Germinal center (tissue), 1 donor: ENCODE results near the gene FBF1.
A peak's percentile ranks its signal among the peaks of the same experiment; 100 is the strongest.
"Not testable (repeated sequence)": the region's sequence is repeated elsewhere in the genome, so short reads cannot be mapped to it uniquely, and the experiment has no call there.

Source experiments
- DNase-seq: peaks from one replicate; pipeline ENCODE4 v3.0.0; 2012; ENCODE audit warnings: mixed read lengths, low spot score

The FBF1 gene, protein sequence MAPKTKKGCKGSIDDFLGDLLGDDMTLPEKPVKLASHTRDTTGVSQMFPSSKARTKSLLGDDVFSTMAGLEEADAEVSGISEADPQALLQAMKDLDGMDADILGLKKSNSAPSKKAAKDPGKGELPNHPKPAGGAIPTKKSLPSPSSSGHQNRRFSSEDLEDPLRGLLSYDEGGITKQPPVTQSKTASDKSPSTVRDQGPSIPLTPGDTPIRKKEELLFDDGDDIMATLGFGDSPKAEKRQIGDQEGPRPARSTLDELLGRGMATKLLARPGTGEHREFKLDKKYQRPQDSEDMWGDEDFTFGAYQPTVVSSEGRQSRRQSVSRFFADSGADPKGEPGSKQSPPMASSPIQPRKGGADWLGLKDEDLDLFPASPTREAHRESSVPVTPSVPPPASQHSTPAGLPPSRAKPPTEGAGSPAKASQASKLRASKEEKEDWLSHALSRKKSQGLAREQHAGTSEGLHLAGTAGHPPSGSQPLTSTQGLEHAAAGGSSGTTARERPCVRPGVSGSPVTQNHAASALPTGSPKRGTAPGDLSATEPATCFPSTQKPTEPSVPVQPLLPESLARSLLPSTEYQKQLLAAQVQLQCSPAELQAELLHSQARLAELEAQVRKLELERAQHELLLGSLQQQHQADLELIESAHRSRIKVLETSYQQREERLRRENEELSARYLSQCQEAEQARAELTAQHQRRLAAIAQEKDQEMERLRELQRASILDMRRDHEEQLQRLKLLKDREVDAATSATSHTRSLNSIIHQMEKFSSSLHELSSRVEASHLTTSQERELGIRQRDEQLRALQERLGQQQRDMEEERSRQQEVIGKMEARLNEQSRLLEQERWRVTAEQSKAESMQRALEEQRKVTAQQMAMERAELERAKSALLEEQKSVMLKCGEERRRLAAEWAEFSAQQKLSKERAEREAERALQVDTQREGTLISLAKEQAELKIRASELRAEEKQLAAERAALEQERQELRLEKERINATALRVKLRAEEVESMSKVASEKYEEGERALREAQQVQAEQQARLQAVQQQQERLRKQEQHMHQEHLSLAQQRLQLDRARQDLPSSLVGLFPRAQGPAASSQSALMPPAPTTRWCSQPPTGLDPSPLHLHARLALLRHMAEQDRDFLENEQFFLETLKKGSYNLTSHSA

DNA sequence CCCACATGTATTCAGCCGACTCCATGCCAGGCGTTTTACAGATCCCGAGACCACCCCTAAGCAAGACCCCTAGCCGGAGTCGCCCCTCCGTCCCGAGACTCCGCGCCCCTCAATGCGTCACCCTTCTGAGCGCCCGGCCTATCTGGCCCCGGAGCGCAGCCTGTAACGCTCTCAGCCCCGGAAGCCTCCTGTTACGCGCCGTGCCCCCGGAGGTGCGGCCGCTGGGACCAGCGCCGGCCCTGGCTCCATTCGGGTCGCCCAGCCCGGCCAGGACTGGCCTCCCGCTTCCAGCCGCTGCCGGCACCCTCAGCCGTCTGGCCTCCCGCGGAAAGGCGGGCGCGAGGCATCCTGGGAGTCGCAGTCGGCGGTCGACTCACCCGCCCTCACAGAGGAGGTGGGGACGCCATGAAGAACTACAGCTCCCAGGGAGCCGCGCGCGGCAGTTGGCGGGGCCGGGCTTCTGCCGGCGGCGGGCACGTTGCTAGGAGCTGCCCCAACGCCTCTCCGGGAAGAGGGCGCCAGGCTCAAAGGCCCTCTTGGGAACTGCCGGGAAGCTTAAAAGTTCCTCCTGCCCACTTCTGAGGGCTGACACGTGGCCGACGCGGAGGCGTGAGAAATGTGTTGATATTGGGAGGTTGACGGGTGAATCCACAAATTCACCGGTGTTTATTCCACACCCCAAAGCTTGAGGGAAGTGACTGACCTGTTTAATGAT lies at the start of gene FBF1:
Gene FBF1 (minus strand): TSS at position 316 of the 715 bp plus-strand sequence. CDS start 2,893 bp downstream, outside the sequence.
- DNase-seq: peak; percentile 96

DNA sequence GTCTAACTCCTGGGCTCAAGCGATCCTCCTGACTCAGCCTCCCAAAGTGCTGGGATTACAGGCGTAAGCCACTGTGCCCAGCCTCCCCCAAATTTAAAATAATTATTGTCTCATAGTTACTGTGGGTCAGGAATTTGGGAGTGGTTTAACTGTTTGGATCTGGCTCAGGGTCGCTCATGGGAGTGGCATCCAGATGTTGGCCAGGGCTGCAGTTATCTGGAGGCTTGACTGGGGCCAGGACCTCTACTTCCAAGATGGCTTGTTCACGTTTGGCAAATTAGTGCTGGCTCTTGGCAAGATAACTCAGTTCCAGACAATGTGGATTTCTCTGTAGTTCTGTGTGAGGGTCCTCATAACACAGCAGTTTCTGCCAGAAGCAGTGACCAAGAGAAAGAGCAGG lies 46.2 kb upstream of the FBF1 start:
- DNase-seq: no peak

DNA sequence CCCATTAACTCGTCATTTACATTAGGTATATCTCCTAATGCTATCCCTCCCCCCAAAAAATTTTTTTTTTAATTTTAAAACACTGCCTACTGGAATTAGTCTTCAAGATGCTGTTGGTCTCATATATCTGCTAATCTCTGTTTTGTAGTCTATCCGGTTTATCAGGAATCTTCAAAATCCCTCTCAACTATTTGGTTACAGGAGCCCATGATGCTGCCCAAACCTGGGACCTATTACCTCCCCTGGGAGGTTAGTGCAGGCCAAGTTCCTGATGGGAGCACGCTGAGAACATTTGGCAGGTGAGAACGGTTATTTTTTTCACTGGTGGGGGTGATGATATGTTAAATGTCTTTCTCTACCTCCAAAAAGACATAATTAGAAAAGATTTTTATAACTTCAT lies 45.1 kb upstream of the FBF1 start:
- no peak for DNase-seq

DNA sequence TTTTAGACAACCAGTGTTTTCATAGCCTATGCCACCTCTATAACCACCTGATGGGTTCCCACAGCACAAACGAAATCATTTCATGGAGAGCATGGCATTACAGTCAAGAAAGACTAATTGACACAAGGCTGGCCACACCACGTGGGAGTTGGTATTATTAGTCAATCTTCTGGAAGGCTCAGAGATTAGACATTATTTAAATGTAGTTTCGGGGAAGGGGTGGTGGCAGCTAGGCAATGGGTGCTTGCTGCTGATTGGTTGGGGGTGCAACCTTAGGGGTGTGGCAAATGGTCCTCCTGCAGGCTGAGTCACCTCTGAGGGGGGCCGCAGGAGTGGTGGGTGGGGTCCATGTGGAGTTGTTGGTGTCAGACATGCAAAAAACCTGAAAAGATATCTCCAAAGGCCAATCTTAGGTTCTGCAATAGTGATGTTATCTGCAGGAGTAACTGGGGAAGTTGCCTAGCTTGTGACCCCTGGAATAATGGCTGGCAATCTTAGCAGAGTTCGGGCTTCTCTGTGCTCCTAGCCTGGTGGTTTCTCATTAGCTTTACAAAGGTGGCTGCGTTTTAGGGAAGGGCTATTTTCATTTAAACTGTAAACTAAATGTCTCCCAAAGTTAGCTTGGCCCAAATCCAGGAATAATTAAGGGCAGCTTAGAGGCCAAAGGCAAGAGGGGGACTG lies 42.8 kb upstream of the FBF1 start:
- no peak for DNase-seq

DNA sequence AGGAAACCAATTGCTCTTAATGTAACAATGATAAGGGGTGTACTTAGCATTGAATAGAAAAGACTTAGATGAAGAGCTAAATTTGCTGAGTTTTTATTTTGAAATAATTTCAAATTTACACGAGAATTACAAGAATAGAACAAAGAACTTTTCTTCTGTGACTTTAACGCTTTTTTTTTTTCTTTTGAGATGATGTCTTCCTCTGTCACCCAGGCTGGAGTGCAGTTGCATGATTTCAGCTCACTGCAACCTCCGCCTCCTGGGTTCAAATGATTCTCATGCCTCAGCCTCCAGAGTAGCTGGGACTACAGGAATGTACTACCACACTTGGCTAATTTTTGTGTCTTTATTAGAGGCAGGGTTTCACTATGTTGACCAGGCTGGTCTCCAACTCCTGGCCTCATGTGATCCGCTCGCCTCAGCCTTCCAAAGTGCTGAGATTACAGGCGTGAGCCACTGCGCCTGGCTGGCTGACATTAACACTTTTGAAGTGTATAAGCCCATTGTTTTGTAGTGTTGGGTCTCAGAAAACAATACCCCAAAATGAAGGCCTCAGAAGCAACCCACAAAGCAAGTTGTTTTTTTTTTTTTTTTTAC lies 40.3 kb upstream of the FBF1 start:
- DNase-seq: no peak

DNA sequence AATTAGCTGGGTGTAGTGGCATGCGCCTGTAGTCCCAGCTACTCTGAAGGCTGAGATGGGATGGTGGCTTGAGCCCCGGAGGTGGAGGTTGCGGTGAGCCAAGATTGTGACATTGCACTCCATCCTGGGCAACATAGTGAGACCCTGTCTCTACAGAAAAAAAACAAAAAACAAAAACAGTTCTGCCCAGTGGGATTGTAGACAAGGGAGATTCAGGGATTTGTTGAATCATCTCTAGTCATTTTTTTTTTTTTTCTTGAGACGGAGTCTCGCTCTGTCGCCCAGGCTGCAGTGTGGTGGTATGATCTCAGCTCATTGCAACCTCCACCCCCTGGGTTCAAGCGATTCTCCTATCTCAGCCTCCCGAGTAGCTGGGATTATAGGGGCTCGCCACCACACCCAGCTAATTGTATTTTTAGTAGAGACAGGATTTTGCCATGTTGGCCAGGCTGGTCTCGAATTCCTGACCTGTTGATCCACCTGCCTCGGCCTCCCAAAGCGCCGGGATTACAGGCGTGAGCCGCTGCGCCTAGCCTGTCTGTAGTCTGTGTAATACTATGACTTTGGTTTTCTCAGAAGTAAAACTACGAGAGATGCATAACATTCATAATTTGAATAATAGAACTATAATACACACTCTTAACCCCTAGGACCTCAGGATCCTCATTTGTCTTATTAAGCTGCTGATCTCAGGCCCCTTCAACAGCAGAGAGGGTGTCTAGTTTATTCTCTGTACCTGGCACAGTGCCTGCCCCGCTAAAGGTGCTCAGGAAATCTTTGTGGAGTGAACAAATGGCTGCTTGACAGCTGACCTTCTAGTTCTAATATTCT lies 39.6 kb upstream of the FBF1 start:
- DNase-seq: no peak

DNA sequence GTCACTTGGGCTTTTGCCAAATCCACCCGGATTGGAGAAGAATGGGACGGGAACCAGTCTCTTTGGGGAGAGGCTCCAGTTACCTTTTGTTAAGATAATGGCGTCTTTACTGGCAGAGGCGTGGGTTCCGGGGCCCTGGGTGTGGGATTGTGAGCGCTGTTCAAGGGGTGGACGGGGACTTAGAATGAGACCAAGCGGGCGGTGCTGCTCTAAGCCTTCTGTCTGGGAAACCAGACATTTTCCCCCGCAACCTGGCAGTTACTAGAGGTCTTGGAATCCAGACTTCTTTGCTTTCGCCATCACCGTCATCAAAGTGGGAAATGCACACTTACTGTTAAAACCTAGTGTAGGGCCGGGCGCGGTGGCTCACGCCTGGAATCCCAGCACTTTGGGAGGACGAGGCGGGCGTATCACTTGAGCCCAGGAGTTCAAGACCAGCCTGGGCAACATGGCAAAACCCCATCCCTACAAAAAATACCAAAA lies 38.9 kb upstream of the FBF1 start:
- DNase-seq: no peak

DNA sequence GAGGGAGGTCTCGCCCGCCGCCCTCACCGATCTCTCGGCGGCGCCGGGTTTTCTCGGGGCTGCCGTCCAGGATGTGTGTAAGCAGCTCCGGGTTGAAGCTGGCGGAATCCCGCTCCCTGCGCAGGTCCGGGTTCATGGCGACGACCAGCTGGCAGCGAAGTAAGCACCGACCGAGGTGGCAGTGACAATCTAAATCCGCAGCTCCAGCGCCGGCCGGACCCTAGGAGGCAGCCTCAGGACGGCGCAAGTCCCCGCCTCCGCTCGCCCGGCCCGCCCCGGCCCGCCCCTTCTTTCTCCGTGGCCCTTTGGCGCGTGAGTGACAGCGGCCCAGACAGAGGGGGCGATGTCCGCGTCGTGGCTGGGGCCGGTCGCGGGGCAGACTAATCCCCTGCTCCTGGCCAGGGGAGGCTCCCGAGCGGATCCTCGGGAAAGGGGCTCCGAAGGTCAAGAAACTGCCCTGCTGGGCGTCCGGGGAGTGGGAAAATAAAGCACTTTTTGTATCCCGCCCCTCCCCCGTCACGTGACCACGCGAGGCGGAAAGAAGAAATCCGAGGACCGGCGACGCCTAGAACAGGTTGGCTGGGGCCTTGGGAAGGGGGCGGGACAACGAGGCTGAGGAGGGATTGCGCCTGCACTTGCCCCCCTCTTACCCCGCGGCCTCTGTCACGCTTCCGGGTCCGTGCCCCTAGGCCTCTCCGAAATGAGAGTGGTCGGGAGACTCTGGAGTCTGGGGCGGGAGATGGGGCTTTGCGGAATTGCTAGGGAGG lies 38.3 kb upstream of the FBF1 start, which contains the start of the genes ACOX1 and TEN1:
Gene ACOX1 (minus strand): TSS at position 229 of the 767 bp plus-strand sequence. CDS start 93 bp downstream, at position 136.
Gene TEN1 (plus strand): TSS at position 303 of the 767 bp plus-strand sequence. CDS start 6,953 bp downstream, outside the sequence.
- peak; percentile 93 for DNase-seq

DNA sequence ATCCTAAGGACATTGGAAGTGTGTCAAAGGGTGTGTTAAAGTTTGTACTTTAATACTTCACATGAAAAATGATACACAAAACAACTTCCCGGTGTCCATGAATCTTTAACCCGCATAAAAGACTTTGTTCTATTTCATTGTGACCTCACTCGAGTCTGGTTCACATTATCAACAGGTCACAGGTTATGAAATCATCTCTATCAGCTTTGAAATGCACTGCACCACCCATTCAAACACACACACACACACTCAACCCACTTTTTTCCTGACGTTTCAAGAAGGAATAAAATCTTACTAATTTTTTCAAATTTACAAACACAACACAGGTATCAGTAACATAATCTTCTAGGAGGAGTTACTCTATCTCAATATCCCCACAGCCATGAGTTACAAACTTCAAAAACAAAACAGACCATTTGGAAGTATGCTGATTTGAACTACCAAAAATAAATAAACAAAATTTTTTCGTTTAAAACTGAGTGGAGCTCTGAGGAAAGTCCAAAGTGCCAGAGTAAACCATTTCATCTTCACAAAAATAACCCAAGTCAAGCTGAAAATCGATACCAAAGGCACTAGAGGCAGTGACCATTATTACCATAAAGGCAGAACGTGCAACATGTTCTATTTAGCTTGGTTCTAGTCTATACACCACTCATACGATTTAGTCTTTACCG lies 35.5 kb upstream of the FBF1 start:
- DNase-seq: no peak

DNA sequence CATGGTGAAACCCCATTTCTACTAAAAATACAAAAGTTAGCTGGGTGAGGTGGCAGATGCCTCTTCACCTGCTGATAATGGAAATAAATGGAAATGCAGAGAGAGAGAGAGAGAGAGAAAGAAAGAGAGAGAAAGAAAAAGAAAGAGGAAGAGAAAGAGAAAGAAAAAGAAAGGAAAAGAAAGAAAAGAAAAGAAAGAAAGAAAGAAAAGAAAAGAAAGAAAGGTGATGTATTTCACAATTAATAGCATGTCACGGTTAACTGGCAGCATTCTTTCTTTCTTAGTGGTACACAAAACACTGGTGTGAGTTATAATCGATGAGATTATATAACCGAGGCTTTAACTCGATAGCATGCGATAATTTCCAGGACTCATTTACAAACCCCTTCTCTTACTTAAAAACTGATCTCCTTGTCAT lies 34.9 kb upstream of the FBF1 start:
- DNase-seq: no peak

DNA sequence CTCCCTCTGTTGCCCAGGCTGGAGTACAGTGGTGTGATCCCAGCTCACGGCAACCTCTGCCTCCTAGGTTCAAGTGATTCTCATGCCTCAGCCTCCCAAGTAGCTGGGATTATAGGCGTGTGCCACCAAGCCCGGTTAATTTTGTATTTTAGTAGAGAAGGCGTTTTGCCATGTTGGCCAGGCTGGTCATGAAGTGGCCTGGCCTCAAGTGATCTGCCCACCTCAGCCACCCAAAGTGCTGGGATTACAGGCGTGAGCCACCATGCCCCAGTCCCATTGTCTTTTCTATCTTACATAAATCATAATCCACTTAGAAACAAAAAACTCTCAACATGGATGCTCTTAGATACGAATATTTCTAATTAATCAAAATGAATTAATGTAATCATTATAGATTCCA lies 34.3 kb upstream of the FBF1 start:
- not testable (repeated sequence) for DNase-seq

DNA sequence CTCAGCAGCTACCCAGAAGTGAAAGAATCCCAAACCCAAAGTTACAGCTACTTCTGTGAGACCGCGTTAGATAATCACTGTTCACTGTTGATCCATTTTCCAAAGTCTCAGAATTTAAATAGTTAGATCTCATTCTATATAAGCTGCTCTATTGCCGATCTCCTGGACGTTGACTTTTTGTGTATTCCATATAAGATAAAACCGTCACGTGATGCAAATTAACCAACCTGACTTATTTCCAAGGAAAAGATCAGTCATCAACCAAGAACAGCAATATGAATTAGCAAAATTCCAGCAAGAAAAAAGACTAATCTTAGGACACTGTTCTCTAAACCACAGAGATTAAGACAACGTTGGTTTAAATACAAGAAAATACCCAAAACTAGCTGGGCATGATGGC lies 29.8 kb upstream of the FBF1 start:
- DNase-seq: no peak

DNA sequence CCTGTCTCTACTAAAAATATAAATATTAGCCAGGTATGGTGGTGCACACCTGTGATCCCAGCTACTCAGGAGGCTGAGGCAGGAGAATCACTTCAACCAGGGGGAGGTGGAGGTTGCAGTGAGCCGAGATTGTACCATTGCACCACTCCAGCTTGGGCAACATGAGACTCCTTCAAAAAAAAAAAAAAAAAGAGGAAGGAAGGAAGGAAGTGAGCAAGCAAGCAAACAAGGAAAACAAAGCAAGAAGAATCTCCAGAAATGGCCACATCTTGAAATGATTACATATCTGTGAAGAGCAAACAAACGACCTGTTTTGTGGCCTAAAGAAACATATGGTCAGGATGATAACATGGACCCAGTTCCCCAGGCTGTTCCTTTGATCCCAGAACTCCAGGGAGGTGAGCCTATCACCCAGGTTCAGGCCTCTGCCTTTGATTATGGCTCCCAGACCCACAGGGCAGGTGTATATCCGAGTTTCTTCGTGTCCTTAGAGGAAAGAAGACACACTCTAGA lies 29.2 kb upstream of the FBF1 start:
- DNase-seq: no peak

DNA sequence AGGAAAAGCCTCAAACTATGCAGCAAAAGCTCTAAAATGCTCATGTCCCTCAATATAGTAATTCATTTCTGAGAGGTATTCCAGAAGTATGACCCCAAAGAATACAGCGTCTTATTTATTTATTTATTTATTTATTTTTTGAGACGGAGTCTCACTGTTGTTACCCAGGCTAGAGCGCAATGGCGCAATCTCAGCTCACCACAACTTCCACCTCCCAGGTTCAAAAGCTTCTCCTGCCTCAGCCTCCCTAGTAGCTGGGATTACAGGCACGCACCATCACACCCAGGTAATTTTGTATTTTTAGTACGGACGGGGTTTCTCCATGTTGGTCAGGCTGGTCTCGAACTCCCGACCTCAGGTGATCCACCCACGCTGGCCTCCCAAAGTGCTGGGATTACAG lies 28.2 kb upstream of the FBF1 start:
- DNase-seq: not testable (repeated sequence)

DNA sequence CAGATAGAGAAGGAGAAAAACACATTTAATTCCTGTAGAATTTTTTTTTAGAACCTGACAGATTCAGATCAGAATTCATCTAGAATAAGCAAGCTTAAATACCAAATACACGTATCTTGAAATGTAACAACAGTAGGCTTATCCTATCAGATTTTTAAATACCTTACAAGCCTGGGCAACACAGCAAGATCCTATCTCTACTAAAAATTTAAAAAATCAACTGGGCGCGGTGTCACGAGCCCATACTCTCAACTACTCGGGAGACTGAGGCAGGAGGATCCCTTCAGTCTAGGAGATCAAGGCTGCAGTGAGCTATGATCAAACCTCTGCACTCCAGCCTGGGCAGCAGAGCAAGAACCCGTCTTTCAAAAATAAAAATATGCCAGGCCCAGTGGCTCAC lies 24.6 kb upstream of the FBF1 start:
- no peak for DNase-seq

DNA sequence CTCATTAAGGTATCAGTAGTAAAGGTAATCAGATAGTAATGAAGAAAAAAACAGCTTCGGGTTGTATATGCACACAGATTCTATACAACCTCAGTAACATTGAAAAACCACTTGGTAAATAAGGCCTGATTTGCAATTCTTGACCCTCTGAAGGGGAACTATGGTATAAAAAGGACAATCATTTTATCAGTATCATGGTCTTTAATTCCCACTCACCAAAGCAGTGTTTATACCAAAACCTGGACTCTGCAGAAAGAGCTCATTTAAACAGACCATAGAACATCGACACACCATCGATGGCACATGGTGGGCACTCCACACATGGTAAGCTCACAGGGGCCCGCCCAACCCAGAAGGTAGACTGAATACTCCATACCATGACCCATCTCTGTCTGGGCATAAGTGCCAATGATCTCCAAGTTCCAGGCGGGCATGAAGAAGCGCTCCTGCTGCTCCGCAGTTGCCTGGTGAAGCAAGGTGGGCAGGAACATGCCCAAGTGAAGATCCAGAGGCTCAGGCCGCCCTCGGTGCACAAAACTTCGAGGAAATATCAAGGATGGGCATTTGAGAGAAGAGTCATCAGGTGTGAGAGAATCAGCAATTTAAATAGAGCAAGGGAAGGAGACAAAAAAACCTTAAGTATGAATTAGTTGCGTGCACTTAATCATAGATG lies 19.1 kb upstream of the FBF1 start:
- DNase-seq: no peak
